ENCODE data around the gene SDSL. TPM values are rescaled to one million over a fixed set of nuclear protein-coding genes. Genes with fewer than 3 reads are reported as not detected.

SDSL gene
- total and polyA plus RNA-seq, 10 of the 15 experiments (the other 5 are each of a cell fraction or from before 2014, with no cell fraction given), result 0.18 to 4.4 (median 1.0) TPM

- in situ Hi-C loops (cut with MboI), result no loop called here
- Histone ChIP-seq H3K9ac (ENCODE audit: control insufficient read depth, insufficient read depth, low read length) (no peak overlapping the region), H3K4me3 (no peak overlapping the region), H3K36me3 (ENCODE audit: control insufficient read depth in 2 of 2, insufficient read depth in 2 of 2, low read length in 1 of 2) (no peaks in the 10 kb centered on the region), H3K79me2 (ENCODE audit: control insufficient read depth, insufficient read depth, low read length) (no peaks in the 10 kb centered on the region), H3K27me3 (replicated peaks in 1 of 2; ENCODE audit: control insufficient read depth in 2 of 2, insufficient read depth in 2 of 2, low read length in 1 of 2) (no peaks in the 10 kb centered on the region), H2AFZ (ENCODE audit: control insufficient read depth, low read depth, low read length) (no peak overlapping the region), H3K9me3 (replicated peaks; ENCODE audit: control insufficient read depth, insufficient read depth, low read length) (no peaks in the 10 kb centered on the region), H4K20me1 (ENCODE audit: control insufficient read depth, insufficient read depth) (no peaks in the 10 kb centered on the region), H3K4me1 (ENCODE audit: control insufficient read depth, insufficient read depth, low read length) (no peaks in the 10 kb centered on the region; the same call in 1 of the 2 replicates), H3K27ac (ENCODE audit: control insufficient read depth, insufficient read depth) (no peak overlapping the region), H3K4me2 (ENCODE audit: control insufficient read depth, insufficient read depth) (no peak overlapping the region)
- ATAC-seq (no peak; the same call in 2 of the 3 replicates), DNase-seq (ENCODE audit: low read depth, low spot score) (no peak), FAIRE-seq (no peak)
- ChIA-PET RAD21 (ENCODE audit: unreplicated experiment) (no interaction called here), CTCF (no interaction called here), SMC1A (ENCODE audit: uncharacterized antibody, unreplicated experiment) (no interaction called here), POLR2A (no interaction called here)
- intact Hi-C loops (cut with micrococcal nuclease; ENCODE audit: unreplicated experiment), result no loop called here
- TF ChIP-seq MEF2A (IDR thresholded peaks at IDR 0.05; ENCODE audit: insufficient read depth, low read depth, low read length) (no peak), SKIL (IDR thresholded peaks at IDR 0.05; ENCODE audit: low read depth, poor library complexity, severe bottlenecking) (no peak), ZNF274 (IDR thresholded peaks at IDR 0.05; ENCODE audit: insufficient read depth, insufficient read length) (no peak), E2F8 (IDR thresholded peaks at IDR 0.05; ENCODE audit: low read depth, partially characterized antibody) (no peak), POLR2AphosphoS2 (IDR thresholded peaks at IDR 0.05; ENCODE audit: low read depth, low read length) (no peak), TCF3 (IDR thresholded peaks at IDR 0.05; ENCODE audit: borderline replicate concordance, insufficient read depth, low read depth, low read length) (no peak), CEBPZ (IDR thresholded peaks at IDR 0.05; ENCODE audit: low read depth, low read length) (no peak)
- no TSS peak for BruUV-seq (replicated peaks)
- WGBS (ENCODE audit: insufficient coverage, insufficient replicate concordance, low lambda C conversion rate, missing lambda C conversion rate), result 40% methylated on average over 11 of the region's 11 CpGs
Observed at GRCh38 chr12:113413488-113413939, 8.7 kb upstream of the SDSL start.
